ENCODE results near the gene GTPBP2.
"Not testable (repeated sequence)": the region's sequence is repeated elsewhere in the genome, so short reads cannot be mapped to it uniquely, and the experiment has no call there.

Gene GTPBP2

GRCh38 chr6:43622541-43622940, 6.5 kb downstream of the GTPBP2 start:
- DNase-seq, result no peak

GRCh38 chr6:43621836-43622180, 7.3 kb downstream of the GTPBP2 start:
- DNase-seq, result no peak

GRCh38 chr6:43621078-43621835, 7.8 kb downstream of the GTPBP2 start:
- DNase-seq, result no peak

- peak; percentile 64 for DNase-seq
These were observed 12.2 kb downstream of the GTPBP2 start for GRCh38 chr6:43616725-43617472.

- no peak for DNase-seq
These were observed 14.7 kb downstream of the GTPBP2 start for GRCh38 chr6:43614396-43614730.

GRCh38 chr6:43613721-43614395, 15.2 kb downstream of the GTPBP2 start:
- no peak for DNase-seq

GRCh38 chr6:43610431-43610830, 18.6 kb downstream of the GTPBP2 start:
- DNase-seq, result no peak

GRCh38 chr6:43609402-43609801, 19.7 kb downstream of the GTPBP2 start:
- peak; percentile 56 for DNase-seq

- peak; percentile 86 for DNase-seq
These were observed 20.3 kb downstream of the GTPBP2 start for GRCh38 chr6:43608807-43609206.

GRCh38 chr6:43608310-43608763, 20.7 kb downstream of the GTPBP2 start:
- peak; percentile 93 for DNase-seq

GRCh38 chr6:43606019-43606418, 23.0 kb downstream of the GTPBP2 start:
- DNase-seq, result no peak

GRCh38 chr6:43604174-43604573, 24.9 kb downstream of the GTPBP2 start:
- DNase-seq, result peak; percentile 7

- DNase-seq, result no peak
These were observed 28.5 kb downstream of the GTPBP2 start for GRCh38 chr6:43600595-43600994.

GRCh38 chr6:43593938-43594337, 35.1 kb downstream of the GTPBP2 start:
- peak; percentile 24 for DNase-seq

- DNase-seq, result not testable (repeated sequence)
These were observed 39.5 kb downstream of the GTPBP2 start for GRCh38 chr6:43589564-43589963.

GRCh38 chr6:43588194-43588593, 40.9 kb downstream of the GTPBP2 start:
- no peak for DNase-seq

GRCh38 chr6:43584892-43585570, 44.0 kb downstream of the GTPBP2 start:
- no peak for DNase-seq

- DNase-seq, result no peak
These were observed 46.2 kb downstream of the GTPBP2 start for GRCh38 chr6:43582911-43583310.

GRCh38 chr6:43579171-43579570, 49.9 kb downstream of the GTPBP2 start:
- no peak for DNase-seq

- no peak for DNase-seq
These were observed 50.3 kb downstream of the GTPBP2 start for GRCh38 chr6:43578748-43579147.

GRCh38 chr6:43575772-43576551, 53.1 kb downstream of the GTPBP2 start, which contains the start of the genes POLH and XPO5:
TSS of gene POLH (plus strand) at chr6:43576185. CDS start at chr6:43582320, 6,135 bp downstream.
TSS of gene XPO5 (minus strand) at chr6:43576038. CDS start at chr6:43575864, 174 bp downstream.
- peak; percentile 98 for DNase-seq

- peak; percentile 72 for DNase-seq
These were observed 53.8 kb downstream of the GTPBP2 start for GRCh38 chr6:43575105-43575771.
